IPS-NIHi7 (cell line): ENCODE results near the gene TMX4.

Experiments
- DNase-seq: peaks from one replicate; pipeline ENCODE4 v3.0.0; 2012; ENCODE audit warnings: mixed read lengths; ENCODE audit errors: extremely low spot score

TMX4 gene

GRCh38 chr20:8018958-8019245 is 659 bp downstream of the TMX4 start:
- peak; percentile 87 for DNase-seq

GRCh38 chr20:8012724-8013123 is 6.8 kb downstream of the TMX4 start:
- no peak for DNase-seq

- DNase-seq: no peak
Observed at GRCh38 chr20:8008733-8009132, 10.8 kb downstream of the TMX4 start.

GRCh38 chr20:8007490-8007889 is 12.1 kb downstream of the TMX4 start:
- DNase-seq: no peak

GRCh38 chr20:8005575-8006366 is 13.8 kb downstream of the TMX4 start:
- no peak for DNase-seq

- no peak for DNase-seq
Observed at GRCh38 chr20:8005033-8005432, 14.5 kb downstream of the TMX4 start.

GRCh38 chr20:8002056-8002455 is 17.5 kb downstream of the TMX4 start:
- DNase-seq: no peak

- no peak for DNase-seq
Observed at GRCh38 chr20:8000796-8001195, 18.8 kb downstream of the TMX4 start.

GRCh38 chr20:7996898-7997297 is 22.7 kb downstream of the TMX4 start:
- no peak for DNase-seq

GRCh38 chr20:7994809-7995208 is 24.8 kb downstream of the TMX4 start:
- DNase-seq: no peak

GRCh38 chr20:7993703-7994102 is 25.9 kb downstream of the TMX4 start:
- no peak for DNase-seq

GRCh38 chr20:7993238-7993637 is 26.3 kb downstream of the TMX4 start:
- DNase-seq: no peak

- no peak for DNase-seq
Observed at GRCh38 chr20:7990385-7990784, 29.2 kb downstream of the TMX4 start.

GRCh38 chr20:7989379-7989778 is 30.2 kb downstream of the TMX4 start:
- no peak for DNase-seq

- no peak for DNase-seq
Observed at GRCh38 chr20:7985916-7986315, 33.6 kb downstream of the TMX4 start.

- DNase-seq: peak; percentile 69
Observed at GRCh38 chr20:7984192-7984591, 35.4 kb downstream of the TMX4 start.

GRCh38 chr20:7981374-7981773 is 38.2 kb downstream of the TMX4 start:
- no peak for DNase-seq

- DNase-seq: peak; percentile 59
Observed at GRCh38 chr20:7980332-7981046, 39.1 kb downstream of the TMX4 start.

- no peak for DNase-seq
Observed at GRCh38 chr20:7977709-7978108, 41.9 kb downstream of the TMX4 start.

- no peak for DNase-seq
Observed at GRCh38 chr20:7975851-7976414, 43.6 kb downstream of the TMX4 start.

GRCh38 chr20:7974785-7975435 is 44.7 kb downstream of the TMX4 start:
- no peak for DNase-seq

GRCh38 chr20:7971536-7972280 is 47.9 kb downstream of the TMX4 start:
- DNase-seq: no peak
